T47D (cell line): ENCODE data around the gene TUBA1C.
"Not testable (repeated sequence)": the region's sequence is repeated elsewhere in the genome, so short reads cannot be mapped to it uniquely, and the experiment has no call there.

Experiments used
- DNase-seq, 2 experiments: peaks; one replicate each; pipeline versions ENCODE4 v3.0.0 to v3.0.0-alpha.2; 2011 to 2012; ENCODE audit warnings: low read depth in 1 of 2, low spot score in 1 of 2
- JUND ChIP-seq: IDR thresholded peaks from 2 replicates; pipeline ENCODE4 v1.6.1; 2012; ENCODE audit warnings: low read depth
- in situ Hi-C: cut with HindIII; loops from 2 replicates; pipeline ENCODE4 v1.10.0; 2016; ENCODE audit warnings: low sequenced_read_pairs, low pct_unique_long_range_greater_than_20kb

The TUBA1C gene

DNA sequence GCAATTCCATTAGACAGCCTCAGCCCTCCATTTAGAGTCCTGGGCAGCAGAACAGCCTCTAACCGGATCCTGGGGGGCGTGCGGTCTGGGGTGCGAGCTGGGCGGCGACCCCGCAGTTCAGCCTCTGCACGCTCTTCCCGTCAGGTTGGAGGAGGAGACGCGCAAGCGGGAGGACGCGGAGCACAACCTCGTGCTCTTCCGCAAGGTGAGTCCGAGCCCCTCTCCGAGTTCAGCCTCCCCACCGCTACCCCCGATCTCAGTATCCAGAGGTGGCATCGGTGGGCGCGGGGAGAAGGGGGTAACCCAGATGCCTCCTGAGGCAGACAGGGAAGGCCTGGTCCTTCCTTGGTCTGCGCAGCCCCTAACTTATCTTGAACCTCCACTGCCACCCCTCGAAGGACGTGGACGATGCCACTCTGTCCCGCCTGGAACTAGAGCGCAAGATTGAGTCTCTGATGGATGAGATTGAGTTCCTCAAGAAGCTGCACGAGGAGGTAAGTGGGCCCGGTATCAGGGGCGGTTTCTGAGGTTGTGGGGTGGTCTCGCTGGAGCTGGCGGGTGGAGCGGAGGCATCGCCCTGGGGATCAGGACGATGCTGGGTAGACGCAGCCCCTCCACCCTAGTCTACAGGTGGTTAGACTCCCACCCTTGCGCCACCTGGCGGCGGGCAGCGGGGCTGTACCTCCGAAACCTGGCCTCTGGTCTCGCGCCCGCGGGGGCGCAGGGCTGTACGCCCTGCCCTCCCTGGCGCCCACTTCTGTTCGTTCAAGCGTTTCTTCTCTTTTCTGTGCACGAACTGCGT is 31.4 kb downstream of the TUBA1C start:
- peak; percentile 66 to 77 for DNase-seq
- in situ Hi-C loops: no loop called here
- TF ChIP-seq JUND: no peak

DNA sequence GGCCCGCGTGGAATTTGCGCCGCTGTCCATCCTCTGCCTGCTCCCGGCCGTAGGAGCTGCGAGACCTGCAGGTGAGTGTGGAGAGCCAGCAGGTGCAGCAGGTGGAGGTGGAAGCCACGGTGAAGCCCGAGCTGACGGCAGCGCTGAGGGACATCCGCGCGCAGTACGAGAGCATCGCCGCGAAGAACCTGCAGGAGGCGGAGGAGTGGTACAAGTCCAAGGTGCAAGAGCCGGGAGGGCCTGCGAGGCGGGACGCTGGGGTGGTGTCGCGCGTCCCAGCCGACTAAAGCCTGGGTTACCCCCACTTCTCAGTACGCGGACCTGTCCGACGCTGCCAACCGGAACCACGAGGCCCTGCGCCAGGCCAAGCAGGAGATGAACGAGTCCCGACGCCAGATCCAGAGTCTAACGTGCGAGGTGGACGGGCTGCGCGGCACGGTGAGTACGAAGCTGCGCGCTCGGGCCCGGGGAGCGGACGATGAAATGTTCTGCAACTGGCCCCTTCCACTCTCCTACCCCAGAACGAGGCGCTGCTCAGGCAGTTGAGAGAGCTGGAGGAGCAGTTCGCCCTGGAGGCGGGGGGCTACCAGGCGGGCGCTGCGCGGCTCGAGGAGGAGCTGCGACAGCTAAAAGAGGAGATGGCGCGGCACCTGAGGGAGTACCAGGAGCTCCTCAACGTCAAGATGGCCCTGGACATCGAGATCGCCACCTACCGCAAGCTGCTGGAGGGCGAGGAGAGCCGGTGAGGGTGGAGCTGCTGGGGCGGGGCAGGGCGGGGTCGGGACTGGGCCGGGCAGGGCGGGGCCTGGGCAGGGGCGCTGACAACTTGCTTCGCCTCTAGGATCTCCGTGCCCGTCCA is 32.2 kb downstream of the TUBA1C start:
- peak; percentile 88 to 91 for DNase-seq
- TF ChIP-seq JUND: no peak
- in situ Hi-C loops: no loop called here

DNA sequence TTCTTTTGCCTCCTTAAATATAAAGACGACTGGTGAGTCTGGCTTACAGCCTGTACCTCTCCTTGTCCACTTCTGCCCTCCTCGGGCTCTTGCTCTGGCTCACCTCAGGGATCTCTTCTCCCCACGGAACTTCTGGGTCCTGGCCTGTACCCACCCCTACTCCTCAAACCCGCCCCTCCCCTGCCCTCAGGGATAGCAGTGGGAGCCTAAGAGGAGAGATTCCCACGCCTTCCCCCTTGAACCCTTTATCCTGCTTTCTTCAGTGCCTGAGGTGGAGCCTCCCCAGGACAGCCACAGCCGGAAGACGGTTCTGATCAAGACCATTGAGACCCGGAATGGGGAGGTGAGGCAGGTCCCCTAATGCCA is 32.8 kb downstream of the TUBA1C start:
- in situ Hi-C loops: no loop called here
- no peak for DNase-seq
- TF ChIP-seq JUND: no peak

GRCh38 chr12:49298160-49298559 is 33.3 kb downstream of the TUBA1C start:
- DNase-seq: peak in 1 of 2 experiments; percentile 60
- TF ChIP-seq JUND: no peak
- in situ Hi-C loops: no loop called here

- in situ Hi-C loops: no loop called here
- no peak for DNase-seq
Measured at GRCh38 chr12:49301760-49302159, 36.9 kb downstream of the TUBA1C start.

DNA sequence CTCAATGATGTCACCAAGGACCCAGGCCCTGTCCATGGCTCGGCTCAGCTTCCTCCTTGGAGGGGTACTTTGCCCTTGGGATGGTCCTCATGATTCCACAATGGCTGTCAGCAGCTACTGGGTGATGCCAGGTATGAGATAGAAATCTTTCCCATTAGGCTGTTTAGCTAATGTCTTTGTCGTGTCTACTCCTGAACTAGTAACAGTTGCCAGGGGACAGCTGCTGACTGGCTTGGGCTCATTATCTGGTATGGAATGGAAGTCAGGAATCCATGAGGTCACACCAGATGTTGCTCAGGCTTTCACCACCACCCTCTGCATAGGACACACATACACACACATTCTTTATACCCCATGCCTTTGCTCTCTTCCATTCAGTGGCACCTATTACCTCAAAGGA is 39.3 kb downstream of the TUBA1C start:
- no peak for DNase-seq
- in situ Hi-C loops: no loop called here
- no peak for TF ChIP-seq JUND

More at GRCh38 chr12:49301760-49302159, 36.9 kb downstream of the TUBA1C start:
- no peak for TF ChIP-seq JUND

DNA sequence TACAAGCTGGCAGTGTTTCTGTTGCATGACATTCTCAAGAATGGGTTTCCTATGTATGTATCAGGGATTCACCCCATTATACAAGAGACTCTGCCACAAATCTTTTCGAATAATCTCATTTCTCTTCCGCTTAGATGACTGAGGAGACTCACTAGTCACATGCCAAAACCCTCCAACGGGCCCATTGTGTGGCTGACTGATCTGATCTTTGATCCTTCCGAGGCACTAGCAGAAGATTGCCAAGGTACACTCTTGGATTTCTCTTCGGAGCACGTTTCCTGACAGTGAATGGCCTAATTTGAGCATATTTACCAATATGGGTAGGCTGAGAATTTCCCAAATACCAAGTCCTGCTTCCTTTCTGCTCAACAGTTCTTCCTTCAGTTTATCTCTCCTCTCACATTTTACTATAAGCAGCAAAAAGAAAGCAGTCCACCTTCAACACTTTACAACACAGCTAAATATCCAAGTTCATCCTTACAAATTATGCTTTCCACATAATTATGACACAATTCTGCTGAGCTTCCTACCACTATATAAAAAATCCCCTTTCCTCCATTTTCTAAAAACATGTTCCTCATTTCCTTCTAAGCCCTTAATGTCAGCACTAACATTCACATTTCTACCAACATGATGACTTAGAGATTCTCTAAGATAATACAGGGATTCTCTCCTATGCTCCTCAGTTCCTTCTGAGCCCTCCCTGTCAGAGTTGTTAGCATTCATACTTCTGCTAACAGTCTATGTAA is 41.1 kb downstream of the TUBA1C start:
- no peak for DNase-seq

DNA sequence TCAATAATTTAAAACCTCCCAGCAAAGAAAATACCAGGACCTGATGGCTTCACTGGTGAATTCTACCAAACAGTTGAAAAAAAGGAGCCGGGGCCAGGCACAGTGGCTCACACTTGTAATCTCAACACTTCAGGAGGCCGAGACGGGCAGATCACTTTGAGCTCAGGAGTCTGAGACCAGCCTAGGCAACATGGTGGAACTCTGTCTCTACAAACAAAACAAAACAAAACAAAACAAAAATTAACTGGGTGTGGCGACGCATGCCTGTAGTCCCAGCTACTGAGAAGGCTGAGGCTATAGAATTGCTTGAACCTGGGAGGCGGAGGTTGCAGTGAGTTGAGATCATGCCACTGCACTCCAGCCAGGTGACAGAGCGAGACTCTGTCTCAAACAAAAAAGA is 44.5 kb downstream of the TUBA1C start:
- no peak for TF ChIP-seq JUND
- in situ Hi-C loops: no loop called here
- no peak for DNase-seq

More for the DNA sequence above, 41.1 kb downstream of the TUBA1C start:
- in situ Hi-C loops: no loop called here
- no peak for TF ChIP-seq JUND

GRCh38 chr12:49310451-49311000 is 45.6 kb downstream of the TUBA1C start:
- DNase-seq, in situ Hi-C loops: not testable (repeated sequence)

GRCh38 chr12:49314811-49315210 is 49.9 kb downstream of the TUBA1C start:
- no peak for TF ChIP-seq JUND
- no peak for DNase-seq
- in situ Hi-C loops: no loop called here

GRCh38 chr12:49317118-49317517 is 52.2 kb downstream of the TUBA1C start:
- DNase-seq, in situ Hi-C loops: not testable (repeated sequence)

- DNase-seq, in situ Hi-C loops: not testable (repeated sequence)
Measured at GRCh38 chr12:49320411-49321103, 55.7 kb downstream of the TUBA1C start.
